Right renal pelvis (tissue), 4 donors: ENCODE results near the gene P4HB. TPM values are rescaled to one million over a fixed set of nuclear protein-coding genes. Genes with fewer than 3 reads are reported as not detected.

Experiments
- DNase-seq, 4 donors: peaks; one replicate each; pipeline ENCODE4 v3.0.0-alpha.2; 2013; ENCODE audit warnings: low read depth in 4 of 4, low spot score in 3 of 4, missing footprints in 1 of 4
- polyA plus RNA-seq, 4 donors: library from polyadenylated mRNA; unstranded; fragments of 120-200 nt; gene quantifications; one replicate each; pipeline ENCODE4 v1.2.1, GENCODE V29; 2013; ENCODE audit not compliant: insufficient read length in 4 of 4

Gene P4HB
- polyA plus RNA-seq, 4 donors, result 407 to 439 (median 410) TPM

GRCh38 chr17:81801327-81801726, 59.0 kb downstream of the P4HB start:
- DNase-seq, result no peak

GRCh38 chr17:81794509-81794908, 65.8 kb downstream of the P4HB start:
- no peak for DNase-seq

GRCh38 chr17:81794074-81794476, 66.3 kb downstream of the P4HB start:
- DNase-seq, result no peak

Other genes with a start within 250 kb of the P4HB start
- 10 to 100 TPM; 53.1 to 60.3 (median 57.2) TPM for gene NPLOC4, start 223.4 kb downstream of the P4HB start, polyA plus RNA-seq
- 1 to 10 TPM; 2.5 to 5.0 (median 2.9) TPM for gene TSPAN10, start 223.3 kb downstream of the P4HB start, polyA plus RNA-seq
- 10 to 100 TPM; 10.3 to 17.5 (median 15.2) TPM for gene PDE6G, start 204.0 kb downstream of the P4HB start, polyA plus RNA-seq
- 10 to 100 TPM; 10.4 to 24.0 (median 15.9) TPM for gene OXLD1, start 193.9 kb downstream of the P4HB start, polyA plus RNA-seq
- 10 to 100 TPM; 12.7 to 17.5 (median 14.1) TPM for gene CCDC137, start 193.8 kb downstream of the P4HB start, polyA plus RNA-seq
- 10 to 100 TPM; 36.9 to 49.1 (median 45.4) TPM for gene ARL16, start 176.7 kb downstream of the P4HB start, polyA plus RNA-seq
- gene HGS, start 176.5 kb downstream of the P4HB start, polyA plus RNA-seq, result 100 to 1,000 TPM in 1 of 4 donors, 10 to 100 TPM in 3; 94.3 to 104 (median 98.0) TPM
- 10 to 100 TPM; 41.0 to 68.1 (median 43.5) TPM for gene MRPL12, start 157.2 kb downstream of the P4HB start, polyA plus RNA-seq
- 10 to 100 TPM; 12.5 to 23.3 (median 13.4) TPM for gene SLC25A10, start 148.3 kb downstream of the P4HB start, polyA plus RNA-seq
- gene GCGR, start 56.4 kb downstream of the P4HB start, polyA plus RNA-seq, result 10 to 100 TPM in 3 of 4 donors, 1 to 10 TPM in 1; 8.4 to 15.5 (median 13.0) TPM
- 100 to 1,000 TPM in 1 of 4 donors, 10 to 100 TPM in 3; 75.3 to 135 (median 90.1) TPM for gene MCRIP1, start 27.2 kb downstream of the P4HB start, polyA plus RNA-seq
- under 1 TPM in 3 of 4 donors, not detected in 1; 0.18 to 0.36 (median 0.26) TPM for gene PPP1R27, start 25.5 kb downstream of the P4HB start, polyA plus RNA-seq
- 100 to 1,000 TPM; 166 to 199 (median 195) TPM for gene ARHGDIA, start 10.8 kb upstream of the P4HB start, polyA plus RNA-seq
- gene ALYREF, start 31.1 kb upstream of the P4HB start, polyA plus RNA-seq, result 10 to 100 TPM; 72.0 to 93.8 (median 79.3) TPM
- 100 to 1,000 TPM in 1 of 4 donors, 10 to 100 TPM in 3; 64.7 to 120 (median 81.9) TPM for gene ANAPC11, start 31.2 kb upstream of the P4HB start, polyA plus RNA-seq
- under 1 TPM; 0.32 to 1.00 (median 0.48) TPM for gene NPB, start 41.7 kb upstream of the P4HB start, polyA plus RNA-seq
- gene PCYT2, start 50.9 kb upstream of the P4HB start, polyA plus RNA-seq, result 10 to 100 TPM; 44.0 to 53.7 (median 46.6) TPM
- 10 to 100 TPM; 11.4 to 15.0 (median 13.1) TPM for gene SIRT7, start 57.6 kb upstream of the P4HB start, polyA plus RNA-seq
- 10 to 100 TPM; 12.3 to 12.6 (median 12.3) TPM for gene MAFG, start 67.2 kb upstream of the P4HB start, polyA plus RNA-seq
- 10 to 100 TPM; 26.9 to 39.2 (median 28.6) TPM for gene PYCR1, start 76.8 kb upstream of the P4HB start, polyA plus RNA-seq
- gene MYADML2, start 86.7 kb upstream of the P4HB start, polyA plus RNA-seq, result under 1 TPM in 3 of 4 donors, not detected in 1; 0.08 to 0.14 (median 0.11) TPM
- gene NOTUM, start 100.7 kb upstream of the P4HB start, polyA plus RNA-seq, result 1 to 10 TPM; 1.7 to 3.7 (median 2.4) TPM
- 10 to 100 TPM; 22.0 to 38.4 (median 24.1) TPM for gene ASPSCR1, start 117.1 kb upstream of the P4HB start, polyA plus RNA-seq
- gene CENPX, start 162.3 kb upstream of the P4HB start, polyA plus RNA-seq, result 10 to 100 TPM; 37.9 to 49.6 (median 41.8) TPM
- gene LRRC45, start 162.8 kb upstream of the P4HB start, polyA plus RNA-seq, result 10 to 100 TPM; 10.8 to 16.4 (median 11.9) TPM
- gene RAC3, start 171.1 kb upstream of the P4HB start, polyA plus RNA-seq, result 10 to 100 TPM in 3 of 4 donors, 1 to 10 TPM in 1; 10.0 to 17.7 (median 12.1) TPM
- 100 to 1,000 TPM in 1 of 4 donors, 10 to 100 TPM in 3; 75.7 to 111 (median 91.6) TPM for gene DCXR, start 177.2 kb upstream of the P4HB start, polyA plus RNA-seq
- gene RFNG, start 191.3 kb upstream of the P4HB start, polyA plus RNA-seq, result 10 to 100 TPM; 39.7 to 59.1 (median 47.5) TPM
- gene GPS1, start 191.4 kb upstream of the P4HB start, polyA plus RNA-seq, result 100 to 1,000 TPM; 107 to 145 (median 110) TPM
- gene DUS1L, start 205.3 kb upstream of the P4HB start, polyA plus RNA-seq, result 10 to 100 TPM; 78.2 to 94.1 (median 79.1) TPM
- gene FASN, start 237.7 kb upstream of the P4HB start, polyA plus RNA-seq, result 10 to 100 TPM; 30.0 to 52.8 (median 37.3) TPM